Ishikawa (cell line): ENCODE measurements around the gene MYL11.

ENCODE experiments used
- CEBPB ChIP-seq: IDR thresholded peaks from 2 replicates; pipeline ENCODE4 v1.6.1; 2012
- CREB1 ChIP-seq: IDR thresholded peaks from 2 replicates; pipeline ENCODE4 v1.6.1; 2012; ENCODE audit warnings: low read depth
- EGR1 ChIP-seq: IDR thresholded peaks from 2 replicates; pipeline ENCODE4 v1.6.1; 2012
- EP300 ChIP-seq: IDR thresholded peaks from 2 replicates; pipeline ENCODE4 v1.6.1; 2012; ENCODE audit warnings: borderline replicate concordance
- FOXM1 ChIP-seq: IDR thresholded peaks from 2 replicates; pipeline ENCODE4 v1.6.1; 2012; ENCODE audit warnings: low read depth, borderline replicate concordance
- NFIC ChIP-seq: IDR thresholded peaks from 2 replicates; pipeline ENCODE4 v1.6.1; 2012
- RAD21 ChIP-seq: IDR thresholded peaks from 2 replicates; pipeline ENCODE4 v1.6.1; 2012; ENCODE audit warnings: low read depth
- TAF1 ChIP-seq: IDR thresholded peaks from 2 replicates; pipeline ENCODE4 v1.6.1; 2012; ENCODE audit warnings: low read depth, mild to moderate bottlenecking
- TCF12 ChIP-seq: IDR thresholded peaks from 2 replicates; pipeline ENCODE4 v1.6.1; 2012; ENCODE audit warnings: low read depth
- TEAD4 ChIP-seq: IDR thresholded peaks from 2 replicates; pipeline ENCODE4 v1.6.1; 2012
- USF1 ChIP-seq: IDR thresholded peaks from 2 replicates; pipeline ENCODE4 v1.6.1; 2012
- YY1 ChIP-seq: IDR thresholded peaks from 2 replicates; pipeline ENCODE4 v1.6.1; 2012; ENCODE audit warnings: low read depth
- ZBTB7A ChIP-seq: IDR thresholded peaks from 2 replicates; pipeline ENCODE4 v1.6.1; 2012; ENCODE audit warnings: low read depth
- TF ChIP-seq, protein P1 (sequence below): IDR thresholded peaks from 2 replicates; pipeline ENCODE4 v1.6.1; 2012
- TF ChIP-seq, protein P2 (sequence below): IDR thresholded peaks from 2 replicates; pipeline ENCODE4 v1.6.1; 2012; ENCODE audit warnings: low read depth, mild to moderate bottlenecking

Gene MYL11

GRCh38 chr16:30398661-30399434 lies 24.2 kb downstream of the MYL11 start:
- TF ChIP-seq, protein P1, sequence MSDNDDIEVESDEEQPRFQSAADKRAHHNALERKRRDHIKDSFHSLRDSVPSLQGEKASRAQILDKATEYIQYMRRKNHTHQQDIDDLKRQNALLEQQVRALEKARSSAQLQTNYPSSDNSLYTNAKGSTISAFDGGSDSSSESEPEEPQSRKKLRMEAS = no peak
- no peak for TF ChIP-seq EGR1
- no peak for TF ChIP-seq CREB1
- no peak for TF ChIP-seq EP300
- no peak for TF ChIP-seq YY1
- TF ChIP-seq FOXM1 = no peak
- TF ChIP-seq TEAD4 = no peak
- no peak for TF ChIP-seq RAD21
- TF ChIP-seq, protein P2, sequence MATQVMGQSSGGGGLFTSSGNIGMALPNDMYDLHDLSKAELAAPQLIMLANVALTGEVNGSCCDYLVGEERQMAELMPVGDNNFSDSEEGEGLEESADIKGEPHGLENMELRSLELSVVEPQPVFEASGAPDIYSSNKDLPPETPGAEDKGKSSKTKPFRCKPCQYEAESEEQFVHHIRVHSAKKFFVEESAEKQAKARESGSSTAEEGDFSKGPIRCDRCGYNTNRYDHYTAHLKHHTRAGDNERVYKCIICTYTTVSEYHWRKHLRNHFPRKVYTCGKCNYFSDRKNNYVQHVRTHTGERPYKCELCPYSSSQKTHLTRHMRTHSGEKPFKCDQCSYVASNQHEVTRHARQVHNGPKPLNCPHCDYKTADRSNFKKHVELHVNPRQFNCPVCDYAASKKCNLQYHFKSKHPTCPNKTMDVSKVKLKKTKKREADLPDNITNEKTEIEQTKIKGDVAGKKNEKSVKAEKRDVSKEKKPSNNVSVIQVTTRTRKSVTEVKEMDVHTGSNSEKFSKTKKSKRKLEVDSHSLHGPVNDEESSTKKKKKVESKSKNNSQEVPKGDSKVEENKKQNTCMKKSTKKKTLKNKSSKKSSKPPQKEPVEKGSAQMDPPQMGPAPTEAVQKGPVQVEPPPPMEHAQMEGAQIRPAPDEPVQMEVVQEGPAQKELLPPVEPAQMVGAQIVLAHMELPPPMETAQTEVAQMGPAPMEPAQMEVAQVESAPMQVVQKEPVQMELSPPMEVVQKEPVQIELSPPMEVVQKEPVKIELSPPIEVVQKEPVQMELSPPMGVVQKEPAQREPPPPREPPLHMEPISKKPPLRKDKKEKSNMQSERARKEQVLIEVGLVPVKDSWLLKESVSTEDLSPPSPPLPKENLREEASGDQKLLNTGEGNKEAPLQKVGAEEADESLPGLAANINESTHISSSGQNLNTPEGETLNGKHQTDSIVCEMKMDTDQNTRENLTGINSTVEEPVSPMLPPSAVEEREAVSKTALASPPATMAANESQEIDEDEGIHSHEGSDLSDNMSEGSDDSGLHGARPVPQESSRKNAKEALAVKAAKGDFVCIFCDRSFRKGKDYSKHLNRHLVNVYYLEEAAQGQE = no peak
- no peak for TF ChIP-seq ZBTB7A
- TF ChIP-seq NFIC = no peak
- TF ChIP-seq USF1 = no peak
- TF ChIP-seq TAF1 = no peak
- no peak for TF ChIP-seq TCF12
- TF ChIP-seq CEBPB = no peak

GRCh38 chr16:30399435-30400186 lies 25.0 kb downstream of the MYL11 start:
- TF ChIP-seq, protein P1 = no peak
- no peak for TF ChIP-seq RAD21
- no peak for TF ChIP-seq NFIC
- no peak for TF ChIP-seq USF1
- no peak for TF ChIP-seq TAF1
- TF ChIP-seq TCF12 = no peak
- TF ChIP-seq, protein P2 = no peak
- no peak for TF ChIP-seq CEBPB
- TF ChIP-seq ZBTB7A = no peak
- TF ChIP-seq CREB1 = no peak
- TF ChIP-seq YY1 = no peak
- TF ChIP-seq TEAD4 = no peak
- no peak for TF ChIP-seq EGR1
- no peak; the same call in 1 of the 2 replicates for TF ChIP-seq EP300
- TF ChIP-seq FOXM1 = no peak

GRCh38 chr16:30401768-30402425 lies 27.3 kb downstream of the MYL11 start:
- TF ChIP-seq YY1 (no peak), TCF12 (no peak), TEAD4 (no peak), NFIC (no peak), CREB1 (no peak), FOXM1 (no peak)
- TF ChIP-seq, protein P2 = no peak
